GM23338 (cell line): Measurements from ENCODE around the gene LGALS7. TPM values are rescaled to one million over a fixed set of nuclear protein-coding genes. Genes with fewer than 3 reads are reported as not detected.

Source experiments
- ATAC-seq: fragments of 200-7000 bp; cut with Tn5 transposase; 3 replicates; pipeline ENCODE4 v1.9.1; 2020
- DNase-seq: peaks from one replicate; pipeline ENCODE4 v3.0.0-alpha.2; 2015; ENCODE audit warnings: low spot score
- H2AFZ ChIP-seq: fragments of 200-600 bp; sonication (generic); 2 replicates; pipeline ENCODE4 v1.8.0; 2016; ENCODE audit warnings: antibody characterized with exemption, mild to moderate bottlenecking, moderate library complexity
- H3F3A ChIP-seq: fragments of 200-600 bp; sonication (generic); replicated peaks from 2 replicates; pipeline ENCODE4 v1.8.0; 2017; ENCODE audit warnings: antibody characterized with exemption, mixed run types, low read depth
- H3K27ac ChIP-seq: fragments of 200-600 bp; sonication (generic); 2 replicates; pipeline ENCODE4 v1.6.1; 2016; ENCODE audit warnings: low read depth
- H3K27me3 ChIP-seq: fragments of 200-600 bp; sonication (generic); 2 replicates; pipeline ENCODE4 v1.8.0; 2016; ENCODE audit warnings: mild to moderate bottlenecking, mixed run types, moderate library complexity; ENCODE audit not compliant: insufficient read depth
- H3K36me3 ChIP-seq: fragments of 200-600 bp; sonication (generic); 2 replicates; pipeline ENCODE4 v1.8.0; 2016; ENCODE audit warnings: mild to moderate bottlenecking; ENCODE audit not compliant: insufficient read depth
- H3K4me1 ChIP-seq: fragments of 200-600 bp; sonication (generic); 2 replicates; pipeline ENCODE4 v1.8.0; 2016; ENCODE audit warnings: mild to moderate bottlenecking, moderate library complexity; ENCODE audit not compliant: insufficient read depth
- H3K4me2 ChIP-seq: fragments of 200-600 bp; sonication (generic); 2 replicates; pipeline ENCODE4 v1.7.1; 2017; ENCODE audit warnings: mixed run types
- H3K4me3 ChIP-seq: fragments of 200-600 bp; sonication (generic); 2 replicates; pipeline ENCODE4 v1.6.1; 2016; ENCODE audit warnings: mixed run types
- H3K79me2 ChIP-seq: fragments of 200-600 bp; sonication (generic); replicated peaks from 2 replicates; pipeline ENCODE4 v1.8.0; 2017; ENCODE audit warnings: mild to moderate bottlenecking; ENCODE audit not compliant: insufficient read depth
- H3K9me2 ChIP-seq: fragments of 200-600 bp; sonication (generic); 2 replicates; pipeline ENCODE4 v1.8.0; 2017; ENCODE audit not compliant: insufficient read depth
- H4K20me1 ChIP-seq: fragments of 200-600 bp; sonication (generic); replicated peaks from 2 replicates; pipeline ENCODE4 v1.8.0; 2017; ENCODE audit warnings: mild to moderate bottlenecking; ENCODE audit not compliant: insufficient read depth
- H3K27ac Mint-ChIP-seq: 2 replicates; pipeline ENCODE4 v1.8.0; 2020; ENCODE audit warnings: inconsistent platforms, mild to moderate bottlenecking, moderate library complexity, mixed read lengths
- H3K27me3 Mint-ChIP-seq: 3 replicates; pipeline ENCODE4 v1.8.0; 2022; ENCODE audit warnings: low read depth, mild to moderate bottlenecking, moderate library complexity, mixed read lengths, inconsistent platforms; ENCODE audit not compliant: insufficient read depth, poor library complexity
- H3K36me3 Mint-ChIP-seq: 3 replicates; pipeline ENCODE4 v1.8.0; 2021; ENCODE audit warnings: low read depth, mild to moderate bottlenecking, inconsistent platforms, moderate library complexity, mixed read lengths
- H3K4me1 Mint-ChIP-seq: 3 replicates; pipeline ENCODE4 v1.8.0; 2020; ENCODE audit warnings: mild to moderate bottlenecking, inconsistent platforms, mixed read lengths
- H3K4me3 Mint-ChIP-seq: 3 replicates; pipeline ENCODE4 v1.8.0; 2021; ENCODE audit warnings: moderate library complexity, mild to moderate bottlenecking, inconsistent platforms, mixed read lengths
- H3K9me3 Mint-ChIP-seq: 3 replicates; pipeline ENCODE4 v1.8.0; 2020; ENCODE audit warnings: moderate library complexity, mild to moderate bottlenecking, inconsistent platforms, mixed read lengths
- CREB1 ChIP-seq: fragments of 250-450 bp; sonication (Bioruptor Pico); IDR thresholded peaks from 2 replicates; pipeline ENCODE4 v1.5.0; 2020; ENCODE audit warnings: low read depth, mild to moderate bottlenecking, moderate library complexity
- CTCF ChIP-seq, 2 experiments: fragments of 200-600 bp in 1 of 2; sonication (generic) in 1 of 2; conservative IDR thresholded peaks; 2 replicates each; pipeline versions ENCODE4 v1.5.1 to v1.6.1; 2016 to 2017; ENCODE audit warnings: antibody characterized with exemption in 2 of 2, low read depth in 2 of 2, mild to moderate bottlenecking in 2 of 2, moderate library complexity in 1 of 2
- EZH2 ChIP-seq: fragments of 200-600 bp; sonication (generic); IDR thresholded peaks from one replicate; pipeline ENCODE4 v1.8.0; 2017; ENCODE audit warnings: antibody characterized with exemption, mild to moderate bottlenecking, low read depth; ENCODE audit not compliant: unreplicated experiment
- EZH2phosphoT487 ChIP-seq: fragments of 200-600 bp; sonication (generic); IDR thresholded peaks from one replicate; pipeline ENCODE4 v1.8.1; 2018; ENCODE audit warnings: antibody characterized with exemption; ENCODE audit not compliant: unreplicated experiment
- JUNB ChIP-seq: IDR thresholded peaks from one replicate; pipeline ENCODE4 v1.6.1; 2016; ENCODE audit warnings: antibody characterized with exemption; ENCODE audit not compliant: unreplicated experiment
- NANOG ChIP-seq: IDR thresholded peaks from 2 replicates; pipeline ENCODE4 v1.6.1; 2016; ENCODE audit warnings: antibody characterized with exemption, borderline replicate concordance
- POLR2AphosphoS5 ChIP-seq: IDR thresholded peaks from 2 replicates; pipeline ENCODE4 v1.6.1; 2016; ENCODE audit warnings: antibody characterized with exemption, low read depth
- REST ChIP-seq: IDR thresholded peaks from one replicate; pipeline ENCODE4 v1.6.1; 2018; ENCODE audit warnings: antibody characterized with exemption; ENCODE audit not compliant: unreplicated experiment
- STAT1 ChIP-seq: IDR thresholded peaks from one replicate; pipeline ENCODE4 v1.6.1; 2016; ENCODE audit warnings: antibody characterized with exemption; ENCODE audit not compliant: unreplicated experiment
- ZNF114 ChIP-seq: fragments of 250-450 bp; sonication (Bioruptor Pico); IDR thresholded peaks from 2 replicates; pipeline ENCODE4 v1.5.0; 2020; ENCODE audit warnings: mild to moderate bottlenecking, moderate library complexity
- ZNF331 ChIP-seq: fragments of 250-450 bp; sonication (Bioruptor Pico); IDR thresholded peaks from 2 replicates; pipeline ENCODE4 v1.5.0; 2020; ENCODE audit warnings: low read depth, mild to moderate bottlenecking, moderate library complexity
- ZNF462 ChIP-seq: fragments of 250-450 bp; sonication (Bioruptor Pico); IDR thresholded peaks from 2 replicates; pipeline ENCODE4 v1.5.0; 2020; ENCODE audit warnings: mild to moderate bottlenecking, moderate library complexity
- polyA plus RNA-seq: library from polyadenylated mRNA; unstranded; fragments of >200 nt; fragmentation: Nextera tagmentation; extraction: Ambion mirVana; gene quantifications from 2 replicates; pipeline ENCODE4 v1.2.1, GENCODE V29; 2016
- total RNA-seq: library from RNA; depleted of rRNA; stranded (reverse); fragments of >200 nt; shearing (Covaris generic); gene quantifications from 2 replicates; pipeline ENCODE4 v1.2.3, GENCODE V29; 2014
- TF ChIP-seq, protein P1 (sequence below): IDR thresholded peaks from 2 replicates; pipeline ENCODE4 v1.6.1; 2016; ENCODE audit warnings: antibody characterized with exemption

LGALS7 gene
- total and polyA plus RNA-seq, 2 experiments from 2014 or later: 1.6 TPM; not detected in 1

- Mint-ChIP-seq H3K4me1 (peaks cover 20% of the 10 kb centered on the region), H3K36me3 (peaks cover 59% of the 10 kb centered on the region), H3K27ac (no peak overlapping the region), H3K4me3 (no peak overlapping the region), H3K27me3 (peaks cover 18% of the 10 kb centered on the region), H3K9me3 (peaks cover 24% of the 10 kb centered on the region)
- Histone ChIP-seq H3K27me3 (no peaks in the 10 kb centered on the region), H3K4me2 (no peak overlapping the region), H3K4me1 (peaks cover 13% of the 10 kb centered on the region), H3K36me3 (no peaks in the 10 kb centered on the region), H2AFZ (no peak overlapping the region), H3K79me2 (0 out of 2 replicates have a peak, but pooled peaks cover 2% of the 10 kb centered on the region), H3K4me3 (no peak overlapping the region), H4K20me1 (no peaks in the 10 kb centered on the region; the same call in 1 of the 2 replicates), H3F3A (0 out of 2 replicates have a peak, but pooled peaks cover 3% of the 10 kb centered on the region), H3K27ac (no peak overlapping the region), H3K9me2 (no peaks in the 10 kb centered on the region)
- TF ChIP-seq STAT1: no peak
- TF ChIP-seq ZNF114 (CRISPR knock-in tag): no peak
- no peak for TF ChIP-seq CTCF (conservative IDR thresholded peaks at IDR 0.05; ENCODE audit: low read depth in 2 of 2)
- TF ChIP-seq EZH2: no peak
- TF ChIP-seq, protein P1, sequence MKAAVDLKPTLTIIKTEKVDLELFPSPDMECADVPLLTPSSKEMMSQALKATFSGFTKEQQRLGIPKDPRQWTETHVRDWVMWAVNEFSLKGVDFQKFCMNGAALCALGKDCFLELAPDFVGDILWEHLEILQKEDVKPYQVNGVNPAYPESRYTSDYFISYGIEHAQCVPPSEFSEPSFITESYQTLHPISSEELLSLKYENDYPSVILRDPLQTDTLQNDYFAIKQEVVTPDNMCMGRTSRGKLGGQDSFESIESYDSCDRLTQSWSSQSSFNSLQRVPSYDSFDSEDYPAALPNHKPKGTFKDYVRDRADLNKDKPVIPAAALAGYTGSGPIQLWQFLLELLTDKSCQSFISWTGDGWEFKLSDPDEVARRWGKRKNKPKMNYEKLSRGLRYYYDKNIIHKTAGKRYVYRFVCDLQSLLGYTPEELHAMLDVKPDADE: no peak
- no peak for TF ChIP-seq NANOG
- TF ChIP-seq JUNB: no peak
- no peak for TF ChIP-seq POLR2AphosphoS5
- no peak for TF ChIP-seq ZNF331
- no peak for TF ChIP-seq ZNF462
- TF ChIP-seq REST: no peak
- no peak for TF ChIP-seq CREB1
- TF ChIP-seq EZH2phosphoT487: no peak
- DNase-seq (no peak), ATAC-seq (no peak; the same call in 2 of the 3 replicates)
Observed at GRCh38 chr19:38819231-38819920, 46.1 kb upstream of the LGALS7 start.
